ENCODE data around the gene NPIPB2.

- TF ChIP-seq EP300 (IDR thresholded peaks at IDR 0.05; ENCODE audit: low read depth) (no peak), CTCF (IDR thresholded peaks at IDR 0.05) (no peak), POLR2A (IDR thresholded peaks at IDR 0.05) (no peak)
Measured at GRCh38 chr16:11968577-11968976, 26.7 kb upstream of the NPIPB2 start.
